Prostate gland (tissue), 2 donors: ENCODE data around the gene SLC28A2.

ENCODE experiments used
- CTCF ChIP-seq, 4 experiments: fragments of 200-600 bp in 2 of 4; fragments of 450-650 bp in 2 of 4; sonication (generic) in 2 of 4; IDR thresholded peaks; 1 replicate in 3 of 4; 2 replicates in 1 of 4; pipeline ENCODE4 v1.5.1; 2016 to 2019; ENCODE audit warnings: antibody characterized with exemption in 4 of 4, mild to moderate bottlenecking in 2 of 4, moderate library complexity in 2 of 4
- POLR2A ChIP-seq: fragments of 450-650 bp; IDR thresholded peaks from one replicate; pipeline ENCODE4 v1.6.1; 2016; ENCODE audit warnings: antibody characterized with exemption, mild to moderate bottlenecking
- POLR2AphosphoS5 ChIP-seq: sonication (generic); formaldehyde crosslinking; IDR thresholded peaks from one replicate; pipeline ENCODE4 v1.6.1; 2017; ENCODE audit warnings: antibody characterized with exemption

GRCh38 chr15:45254405-45254804, 2.4 kb downstream of the SLC28A2 start:
- TF ChIP-seq CTCF (IDR thresholded peaks at IDR 0.05) (no peak), POLR2AphosphoS5 (no peak), POLR2A (no peak)
